Spinal cord (tissue), 10 donors: ENCODE measurements around the gene LRRC53. TPM values are rescaled to one million over a fixed set of nuclear protein-coding genes. Genes with fewer than 3 reads are reported as not detected.

Experiments
- DNase-seq, 6 donors: peaks; one replicate each; pipeline versions ENCODE4 v3.0.0 to v3.0.0-alpha.2; 2013 to 2015; ENCODE audit warnings: low spot score in 6 of 6, low read depth in 4 of 6
- H3K27ac ChIP-seq: one replicate; pipeline ENCODE4 v1.5.1; 2013; ENCODE audit warnings: low read depth, low read length, control low read depth
- H3K27me3 ChIP-seq: one replicate; pipeline ENCODE4 v1.6.1; 2013; ENCODE audit warnings: low read length; ENCODE audit not compliant: control insufficient read depth, insufficient read depth
- H3K36me3 ChIP-seq: one replicate; pipeline ENCODE4 v1.6.1; 2013; ENCODE audit warnings: low read length; ENCODE audit not compliant: control insufficient read depth, insufficient read depth
- H3K4me1 ChIP-seq: one replicate; pipeline ENCODE4 v1.6.1; 2013; ENCODE audit warnings: low read length; ENCODE audit not compliant: control insufficient read depth, insufficient read depth
- H3K4me3 ChIP-seq: one replicate; pipeline ENCODE4 v1.5.1; 2013; ENCODE audit warnings: low read depth, low read length, control low read depth
- H3K9me3 ChIP-seq: one replicate; pipeline ENCODE4 v1.6.1; 2013; ENCODE audit warnings: low read length; ENCODE audit not compliant: control insufficient read depth, insufficient read depth
- WGBS: methylation state at CpG from one replicate; pipeline ENCODE4 v1.1.5; 2013; ENCODE audit warnings: missing lambda C conversion rate; ENCODE audit not compliant: insufficient coverage; 5-methylcytosine and 5-hydroxymethylcytosine counted together
- polyA plus RNA-seq, 2 donors: library from polyadenylated mRNA; unstranded; fragments of 120-200 nt; gene quantifications; one replicate each; pipeline ENCODE4 v1.2.1, GENCODE V29; 2013; ENCODE audit not compliant: insufficient read length in 2 of 2
- total RNA-seq, 2 donors: library from RNA; depleted of rRNA in 1 of 2; stranded (reverse); fragments of 120-200 nt in 1 of 2; fragments of >200 nt in 1 of 2; gene quantifications; one replicate each; pipeline versions ENCODE4 v1.2.3 to v1.2.4, GENCODE V29; 2013 to 2014
- donor health status: healthy.

The LRRC53 gene
- total and polyA plus RNA-seq, 4 donors, result 0.05 to 0.40 (median 0.06) TPM

DNA sequence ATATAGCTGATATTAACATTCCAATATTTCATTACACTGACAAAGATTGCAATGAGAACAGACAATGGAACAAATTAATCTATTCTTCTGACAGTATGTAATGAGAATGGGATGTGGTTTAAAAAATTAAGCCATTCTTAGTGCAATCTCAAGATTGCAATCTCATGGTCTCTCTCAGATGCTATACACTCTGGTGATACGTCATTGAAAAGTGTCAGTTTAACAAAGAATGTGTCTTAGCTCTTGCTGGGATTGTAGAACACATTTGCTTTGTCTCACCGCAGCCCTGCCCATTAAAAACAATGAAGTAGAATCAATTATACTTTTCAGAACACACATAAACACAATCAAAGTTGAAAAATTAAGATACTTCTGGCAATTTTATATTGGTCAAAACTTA lies 55.2 kb downstream of the LRRC53 start:
- Histone ChIP-seq H3K4me3 (no peak overlapping the region), H3K27ac (no peak overlapping the region), H3K4me1 (no peaks in the 10 kb centered on the region), H3K9me3 (no peaks in the 10 kb centered on the region), H3K27me3 (no peaks in the 10 kb centered on the region), H3K36me3 (no peaks in the 10 kb centered on the region)
- no CpG with 5 or more reads among the region's 2 CpGs for WGBS
- peak in 1 of 6 donors; percentile 13 for DNase-seq

DNA sequence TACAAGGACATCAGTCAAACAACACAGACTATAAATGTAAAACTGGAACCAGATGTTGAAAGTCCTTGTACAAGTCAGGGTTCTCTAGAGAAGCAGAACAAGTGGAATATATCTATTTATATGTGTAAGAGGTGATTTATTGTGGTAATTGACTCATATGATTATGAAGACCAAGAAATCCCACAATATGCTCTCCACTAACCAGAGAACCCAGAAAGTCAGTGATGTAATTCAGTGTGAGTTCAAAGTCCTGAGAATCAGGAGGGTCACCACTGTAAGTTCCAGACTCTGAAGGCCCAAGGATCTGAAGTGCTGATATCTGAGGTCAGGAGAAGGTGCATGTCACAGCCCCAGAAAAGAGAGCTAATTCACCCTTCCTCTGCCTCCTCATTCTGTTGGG lies 57.0 kb downstream of the LRRC53 start:
- Histone ChIP-seq H3K9me3 (no peaks in the 10 kb centered on the region), H3K27ac (no peak overlapping the region), H3K36me3 (no peaks in the 10 kb centered on the region), H3K4me1 (no peaks in the 10 kb centered on the region), H3K27me3 (no peaks in the 10 kb centered on the region), H3K4me3 (no peak overlapping the region)
- no peak for DNase-seq

DNA sequence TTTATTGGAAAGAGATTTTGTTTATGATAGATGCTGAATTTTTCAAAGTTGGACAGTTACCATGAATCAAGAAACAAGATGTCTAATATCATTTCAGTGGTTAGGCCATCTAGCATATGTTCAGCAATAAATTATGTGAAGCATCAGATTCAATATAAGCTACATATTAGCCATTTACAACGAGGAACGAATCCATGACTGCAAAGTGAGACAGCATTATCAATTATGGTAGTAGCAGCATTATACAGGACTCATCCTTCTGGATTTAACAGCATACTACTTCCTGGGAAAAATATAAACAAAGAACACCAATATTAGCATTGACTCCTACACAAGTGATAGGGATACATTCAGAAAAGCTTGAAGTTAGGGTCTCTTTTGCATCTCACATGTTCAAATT lies 59.1 kb downstream of the LRRC53 start:
- DNase-seq, result no peak
- no CpG with 5 or more reads among the region's 2 CpGs for WGBS

GRCh38 chr1:74452035-74452434 lies 60.4 kb downstream of the LRRC53 start:
- no peaks in the 10 kb centered on the region for H3K4me1 ChIP-seq
- H3K36me3 ChIP-seq, result no peaks in the 10 kb centered on the region
- H3K27me3 ChIP-seq, result no peaks in the 10 kb centered on the region
- DNase-seq, result no peak
- H3K9me3 ChIP-seq, result no peaks in the 10 kb centered on the region
- H3K4me3 ChIP-seq, result no peak overlapping the region
- H3K27ac ChIP-seq, result no peak overlapping the region
- WGBS, result 83% methylated on average over 1 of the region's 1 CpG

More for the DNA sequence above, 59.1 kb downstream of the LRRC53 start:
- H3K9me3 ChIP-seq, result no peaks in the 10 kb centered on the region
- H3K27me3 ChIP-seq, result no peaks in the 10 kb centered on the region
- no peaks in the 10 kb centered on the region for H3K4me1 ChIP-seq
- no peak overlapping the region for H3K27ac ChIP-seq
- no peak overlapping the region for H3K4me3 ChIP-seq
- H3K36me3 ChIP-seq, result no peaks in the 10 kb centered on the region

DNA sequence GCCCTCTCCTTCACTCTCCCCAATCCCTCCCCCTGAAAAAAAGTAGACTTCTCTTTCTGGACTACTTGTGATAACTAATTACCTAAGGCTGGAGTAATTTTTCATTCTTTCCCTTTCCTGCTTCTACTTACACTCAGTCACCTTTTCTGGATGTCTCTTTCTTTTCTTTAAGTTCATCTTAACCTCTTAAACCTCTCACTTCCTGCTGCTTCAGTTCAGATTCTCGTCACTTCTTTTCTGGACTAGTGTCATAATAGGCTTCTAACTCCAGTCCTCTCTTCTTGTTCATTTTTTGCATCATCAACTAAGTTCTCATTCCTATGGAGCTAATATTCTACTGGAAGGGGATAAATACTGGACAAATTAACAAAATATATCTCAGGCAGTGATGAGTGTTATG lies 75.4 kb downstream of the LRRC53 start:
- Histone ChIP-seq H3K27me3 (no peaks in the 10 kb centered on the region), H3K9me3 (no peaks in the 10 kb centered on the region), H3K27ac (no peak overlapping the region), H3K4me3 (no peak overlapping the region), H3K4me1 (no peaks in the 10 kb centered on the region), H3K36me3 (no peaks in the 10 kb centered on the region)
- 83% methylated on average over 1 of the region's 1 CpG for WGBS
- no peak for DNase-seq

- H3K4me3 ChIP-seq, result no peak overlapping the region
- H3K36me3 ChIP-seq, result no peaks in the 10 kb centered on the region
- H3K4me1 ChIP-seq, result no peaks in the 10 kb centered on the region
- no peak overlapping the region for H3K27ac ChIP-seq
- no peaks in the 10 kb centered on the region for H3K9me3 ChIP-seq
- WGBS, result no CpG with 5 or more reads among the region's 1 CpG
- DNase-seq, result no peak
- no peaks in the 10 kb centered on the region for H3K27me3 ChIP-seq
These were observed 76.3 kb downstream of the LRRC53 start for GRCh38 chr1:74436078-74436477.

DNA sequence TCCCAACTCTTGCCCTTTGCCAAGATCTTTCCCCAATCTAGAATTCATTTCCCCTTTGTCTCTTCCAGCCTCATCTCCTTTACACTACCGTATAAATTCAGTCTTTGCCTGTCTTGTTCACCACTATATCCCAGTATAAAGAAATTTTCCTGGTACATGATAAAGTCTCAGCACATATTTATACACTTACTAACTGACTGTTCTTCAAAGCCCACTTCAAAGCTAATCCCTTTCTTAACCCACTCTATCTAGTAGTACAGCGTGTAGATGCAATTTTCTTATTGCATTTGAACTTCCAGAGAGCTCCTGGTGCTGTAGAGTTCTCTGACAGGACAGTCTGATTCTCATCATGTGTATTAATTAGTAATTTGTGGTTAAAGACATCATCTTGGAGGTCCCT lies 78.1 kb downstream of the LRRC53 start:
- Histone ChIP-seq H3K4me1 (no peaks in the 10 kb centered on the region), H3K27me3 (no peaks in the 10 kb centered on the region), H3K9me3 (no peaks in the 10 kb centered on the region), H3K27ac (no peak overlapping the region), H3K4me3 (no peak overlapping the region), H3K36me3 (no peaks in the 10 kb centered on the region)
- 73% methylated on average over 1 of the region's 2 CpGs for WGBS
- DNase-seq, result no peak

- H3K27me3 ChIP-seq, result no peaks in the 10 kb centered on the region
- no peak overlapping the region for H3K27ac ChIP-seq
- no peak overlapping the region for H3K4me3 ChIP-seq
- WGBS, result no CpG with 5 or more reads among the region's 1 CpG
- DNase-seq, result no peak
- H3K36me3 ChIP-seq, result no peaks in the 10 kb centered on the region
- no peaks in the 10 kb centered on the region for H3K4me1 ChIP-seq
- H3K9me3 ChIP-seq, result no peaks in the 10 kb centered on the region
These were observed 80.1 kb downstream of the LRRC53 start for GRCh38 chr1:74432325-74432724.

DNA sequence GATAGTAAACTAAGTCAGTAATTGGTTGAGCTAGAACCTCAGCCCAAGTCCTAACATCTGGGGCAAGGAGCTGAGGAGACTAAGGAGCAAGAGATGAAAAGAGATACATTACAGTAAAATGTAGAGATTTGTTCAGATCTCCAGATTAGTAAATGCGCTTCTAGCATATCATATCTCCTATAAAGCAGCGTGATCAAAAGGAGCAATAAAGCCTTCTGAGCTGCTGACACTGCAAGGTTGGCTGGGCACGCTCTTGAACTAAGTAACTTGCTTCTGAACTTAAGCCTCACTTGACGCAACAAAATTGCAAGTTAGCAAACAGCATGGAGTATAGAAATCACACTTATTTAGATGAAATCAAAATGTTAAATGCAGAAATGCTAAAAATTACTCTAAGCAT lies 80.9 kb downstream of the LRRC53 start:
- H3K4me3 ChIP-seq, result no peak overlapping the region
- H3K4me1 ChIP-seq, result no peaks in the 10 kb centered on the region
- no peaks in the 10 kb centered on the region for H3K36me3 ChIP-seq
- no peak for DNase-seq
- 57% methylated on average over 1 of the region's 4 CpGs for WGBS
- H3K27ac ChIP-seq, result no peak overlapping the region
- H3K9me3 ChIP-seq, result no peaks in the 10 kb centered on the region
- H3K27me3 ChIP-seq, result no peaks in the 10 kb centered on the region

DNA sequence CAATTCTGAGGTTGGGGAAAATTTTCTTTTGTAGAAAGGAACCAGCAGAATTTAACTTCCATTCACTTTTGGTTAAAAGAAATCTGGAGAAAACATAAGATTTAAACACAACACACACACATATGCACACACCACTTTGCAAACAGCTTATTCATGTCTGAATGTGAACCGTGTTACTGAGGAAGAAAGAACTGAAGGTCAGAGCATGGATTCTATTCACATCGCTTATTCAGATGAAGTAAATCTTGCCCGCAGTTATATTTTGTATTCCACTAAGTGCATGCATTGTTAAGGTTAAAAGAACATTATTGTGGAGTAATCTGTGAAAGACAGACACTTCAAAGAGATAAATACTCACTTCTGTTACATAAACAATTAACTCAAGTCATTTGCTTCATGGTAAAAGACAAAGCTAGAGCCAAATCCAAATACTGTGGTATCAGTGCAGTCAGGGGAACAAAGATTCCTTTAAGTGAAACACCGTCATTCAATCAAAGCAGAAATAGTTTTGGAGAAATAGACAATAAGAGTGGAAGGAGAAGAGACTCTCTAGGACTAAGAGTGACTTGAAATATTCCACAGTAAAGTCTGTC lies 82.0 kb downstream of the LRRC53 start:
- Histone ChIP-seq H3K27me3 (no peaks in the 10 kb centered on the region), H3K27ac (no peak overlapping the region), H3K4me1 (no peaks in the 10 kb centered on the region), H3K9me3 (no peaks in the 10 kb centered on the region), H3K36me3 (no peaks in the 10 kb centered on the region), H3K4me3 (no peak overlapping the region)
- WGBS, result no CpG with 5 or more reads among the region's 4 CpGs
- peak in 1 of 6 donors; percentile 49 for DNase-seq
